Measurements from ENCODE around the gene AK2.
"Not testable (repeated sequence)": the region's sequence is repeated elsewhere in the genome, so short reads cannot be mapped to it uniquely, and the experiment has no call there.

Gene AK2

DNA sequence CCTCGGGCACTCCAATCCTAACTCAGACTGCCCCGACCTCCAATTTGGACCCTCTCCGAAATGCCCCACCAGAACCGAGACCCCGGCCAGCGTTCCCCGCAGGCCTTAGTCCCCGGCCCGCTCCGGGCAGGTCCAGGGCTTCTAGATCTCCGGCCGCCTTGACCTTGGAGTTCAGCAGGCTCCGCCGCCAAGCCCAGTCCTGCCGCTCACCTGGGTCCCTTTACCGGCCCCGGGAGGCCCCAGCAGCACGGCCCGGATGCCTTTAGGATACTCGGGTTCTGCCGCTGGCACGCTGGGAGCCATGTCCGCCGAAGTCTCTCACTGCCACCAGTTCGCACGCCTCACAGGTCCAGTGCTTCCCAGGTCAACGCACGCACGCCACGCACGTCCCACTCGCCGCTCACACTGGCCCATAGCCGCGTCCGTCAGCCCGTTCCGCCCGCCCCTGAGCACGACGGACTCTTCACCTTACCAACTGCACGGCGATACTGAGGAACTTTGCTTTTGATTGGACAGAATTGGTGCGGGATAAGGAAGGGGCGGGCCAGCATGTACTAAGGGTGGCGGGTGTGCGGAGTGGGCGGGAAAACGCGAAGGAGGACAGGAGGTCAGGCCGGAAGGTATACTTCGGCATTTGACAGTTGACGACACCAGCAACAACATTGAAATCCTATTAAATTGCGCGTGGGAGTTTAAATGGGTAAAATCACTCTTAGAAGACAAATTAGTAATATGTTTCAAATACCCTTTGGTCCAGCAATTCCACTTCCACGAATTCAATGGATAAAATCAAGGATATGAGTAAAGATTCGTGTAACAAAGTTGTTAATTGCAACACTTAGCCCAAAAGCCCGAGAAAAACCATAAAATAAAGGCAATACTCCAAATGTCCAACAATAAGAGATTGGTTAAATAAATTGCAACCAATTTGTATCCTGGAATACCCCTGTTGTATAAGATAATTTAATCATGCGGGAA, at the start of gene AK2:
Gene AK2, minus strand, starts transcription at position 358 of the 978 bp plus-strand sequence. Its CDS starts 55 bp downstream, at position 303.
- DNase-seq (ENCODE audit: low read depth, low spot score): peak; percentile 98

DNA sequence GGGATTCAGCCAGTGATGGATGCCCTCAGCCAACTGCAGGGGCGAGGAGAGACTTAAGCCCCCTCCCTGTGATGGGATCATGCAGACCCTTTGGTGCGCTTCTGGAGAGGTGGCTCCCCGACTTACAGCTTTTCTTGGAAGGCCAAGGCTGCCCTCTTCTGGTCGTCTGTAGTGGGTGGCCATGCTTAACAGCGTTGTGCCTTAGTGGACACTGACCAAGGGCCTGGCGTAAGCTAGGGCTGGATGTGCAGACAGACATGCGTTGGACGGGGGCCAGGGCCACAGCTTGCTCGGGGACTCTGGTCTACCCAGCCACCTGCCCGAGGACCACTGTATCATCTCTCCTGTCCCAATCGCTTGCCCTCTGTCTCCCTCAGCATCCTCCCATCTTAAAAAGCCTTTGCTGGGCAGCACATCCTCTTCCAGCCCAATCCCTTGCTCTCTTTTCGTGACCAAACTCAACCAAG, 49.7 kb upstream of the AK2 start:
- peak; percentile 87 for DNase-seq (ENCODE audit: low read depth, low spot score)

- DNase-seq (ENCODE audit: low read depth, low spot score): no peak
Observed at GRCh38 chr1:33085332-33085731, 48.6 kb upstream of the AK2 start.

- no peak for DNase-seq (ENCODE audit: low read depth, low spot score)
Observed at GRCh38 chr1:33082575-33083108, 46.0 kb upstream of the AK2 start.

GRCh38 chr1:33081554-33082305, 45.0 kb upstream of the AK2 start:
- peak; percentile 30 for DNase-seq (ENCODE audit: low read depth, low spot score)

- DNase-seq (ENCODE audit: low read depth, low spot score): peak; percentile 95
Observed at GRCh38 chr1:33080885-33081553, 44.3 kb upstream of the AK2 start, which contains the start of gene AZIN2. TSS of gene AZIN2 (plus strand) at chr1:33081153. CDS start at chr1:33082250, 1,097 bp downstream.

DNA sequence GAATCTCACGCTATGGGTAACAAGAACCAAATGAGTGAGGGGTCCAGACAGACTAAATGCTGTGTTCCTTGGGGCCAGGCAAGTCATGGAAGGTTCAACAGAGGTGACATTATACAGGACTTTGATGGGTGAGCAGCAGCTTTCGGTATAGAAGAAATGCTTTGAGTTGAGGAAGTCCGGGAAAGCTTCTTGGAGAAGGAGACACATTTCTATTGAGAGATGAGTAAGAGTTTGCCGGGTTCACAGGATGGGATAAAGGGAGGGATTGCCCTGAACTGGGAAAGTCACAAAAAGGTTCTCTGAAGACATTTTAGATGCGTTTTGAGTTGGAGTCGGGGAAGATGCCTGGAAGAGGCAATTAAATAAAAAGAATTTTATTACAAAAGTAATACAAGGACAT, 43.7 kb upstream of the AK2 start:
- no peak for DNase-seq (ENCODE audit: low read depth, low spot score)

- DNase-seq (ENCODE audit: low read depth, low spot score): no peak
Observed at GRCh38 chr1:33078030-33078591, 41.4 kb upstream of the AK2 start.

DNA sequence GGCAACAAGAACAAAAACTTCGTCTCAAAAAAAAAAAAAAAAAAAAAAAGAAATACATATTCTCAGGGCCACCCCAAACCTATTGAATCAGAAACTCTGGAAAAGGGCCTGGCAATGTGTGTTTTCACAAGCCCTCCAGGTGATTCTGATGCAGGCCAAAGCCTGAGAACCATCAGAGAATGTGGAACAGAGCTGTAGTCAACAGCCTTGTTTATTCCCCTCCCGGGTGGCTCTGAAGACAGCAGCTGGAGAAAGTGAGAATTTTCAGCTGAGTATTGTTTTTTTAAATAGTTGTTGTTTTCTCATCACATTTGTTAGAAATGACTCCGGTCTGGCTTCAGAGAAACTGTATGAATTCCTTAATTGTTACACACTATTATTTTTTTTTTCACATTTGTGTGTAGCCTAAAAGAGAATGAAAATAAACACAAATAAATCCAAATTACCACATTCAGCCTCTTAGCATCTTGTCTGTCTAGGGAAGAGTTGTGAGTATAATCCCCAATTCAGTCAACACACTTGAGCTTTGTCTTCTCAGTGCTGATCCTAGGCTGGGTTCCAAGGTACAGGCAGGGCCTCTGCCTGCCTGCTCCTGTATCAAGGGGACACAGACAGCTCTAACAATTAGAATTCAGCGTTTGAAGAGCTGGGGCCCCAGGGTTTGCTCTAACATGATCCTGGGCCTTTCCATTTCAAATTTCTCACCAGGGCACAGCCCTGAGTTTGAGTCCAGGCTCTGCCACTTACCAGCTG, 37.7 kb upstream of the AK2 start:
- DNase-seq (ENCODE audit: low read depth, low spot score): no peak

- no peak for DNase-seq (ENCODE audit: low read depth, low spot score)
Observed at GRCh38 chr1:33072707-33073106, 36.0 kb upstream of the AK2 start.

GRCh38 chr1:33070628-33071027, 33.9 kb upstream of the AK2 start:
- no peak for DNase-seq (ENCODE audit: low read depth, low spot score)

GRCh38 chr1:33068108-33068507, 31.4 kb upstream of the AK2 start:
- not testable (repeated sequence) for DNase-seq (ENCODE audit: low read depth, low spot score)

DNA sequence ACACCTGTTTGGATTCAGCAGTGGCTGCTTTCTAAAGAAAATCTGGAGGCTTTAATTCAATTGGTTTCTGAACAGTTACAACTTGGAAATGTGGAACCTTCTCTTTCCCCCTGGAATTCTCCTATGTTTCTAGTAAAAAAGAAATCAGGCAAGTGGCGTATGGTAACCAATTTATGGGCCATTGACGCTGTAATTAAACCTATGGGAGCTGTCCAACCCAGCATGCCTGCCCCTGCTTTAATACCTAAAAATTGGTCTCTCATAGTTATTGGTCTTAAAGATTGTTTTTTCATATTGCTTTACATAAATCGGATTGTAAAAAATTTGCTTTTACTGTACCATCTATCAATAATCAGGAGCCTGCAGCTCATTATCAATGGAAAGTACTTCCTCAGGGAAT, 29.8 kb upstream of the AK2 start:
- DNase-seq (ENCODE audit: low read depth, low spot score): not testable (repeated sequence)

GRCh38 chr1:33065301-33065700, 28.6 kb upstream of the AK2 start:
- DNase-seq (ENCODE audit: low read depth, low spot score): peak; percentile 39

- not testable (repeated sequence) for DNase-seq (ENCODE audit: low read depth, low spot score)
Observed at GRCh38 chr1:33064284-33064683, 27.6 kb upstream of the AK2 start.

- DNase-seq (ENCODE audit: low read depth, low spot score): no peak
Observed at GRCh38 chr1:33061834-33062233, 25.2 kb upstream of the AK2 start.

- DNase-seq (ENCODE audit: low read depth, low spot score): peak; percentile 68
Observed at GRCh38 chr1:33060579-33061083, 23.9 kb upstream of the AK2 start.

DNA sequence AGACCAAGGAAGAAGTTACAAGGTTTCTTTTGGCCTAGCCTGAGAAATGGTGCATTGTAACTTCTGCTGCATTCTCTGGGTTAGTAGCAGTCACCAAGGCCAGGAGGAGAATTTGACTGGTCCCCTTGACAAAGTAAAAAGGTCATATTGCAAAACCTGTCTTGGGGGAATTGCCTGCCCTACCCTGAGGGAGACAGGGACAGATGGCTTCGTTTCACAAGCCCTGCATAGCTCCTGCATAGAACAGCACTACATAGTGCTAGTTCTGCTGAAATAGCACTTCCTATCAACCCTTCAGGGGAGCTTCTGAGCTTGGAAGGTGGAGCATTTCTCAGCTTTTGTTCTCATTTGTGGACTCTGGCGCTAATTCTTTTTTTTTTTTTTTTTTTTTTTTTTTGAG, 20.4 kb upstream of the AK2 start:
- DNase-seq (ENCODE audit: low read depth, low spot score): no peak

DNA sequence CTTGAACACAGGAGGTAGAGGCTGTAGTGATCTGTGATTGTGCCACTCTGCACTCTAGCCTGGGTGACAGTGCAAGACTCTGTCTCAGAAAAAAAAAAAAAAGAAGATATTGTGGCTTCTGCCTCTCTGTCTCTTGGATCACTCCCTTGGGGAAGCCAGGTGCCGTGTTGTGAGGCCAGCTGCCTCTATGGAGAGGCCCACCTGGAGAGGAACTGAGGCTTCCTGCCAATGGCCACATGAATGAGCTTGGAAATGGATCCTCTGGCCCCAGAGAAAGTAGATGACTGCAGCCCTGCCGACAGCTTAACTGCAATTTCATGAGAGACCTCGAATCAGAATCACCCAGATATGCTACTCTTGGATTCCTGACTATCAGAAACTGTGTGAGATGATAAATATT, 19.7 kb upstream of the AK2 start:
- DNase-seq (ENCODE audit: low read depth, low spot score): no peak

All from ELF-1 (cell line).